ENCODE measurements around the gene ADAMTSL2. TPM values are rescaled to one million over a fixed set of nuclear protein-coding genes. Genes with fewer than 3 reads are reported as not detected.

ADAMTSL2 gene
- polyA plus RNA-seq, 1 of the 3 experiments (the other 2 are of a cell fraction) = 0.21 TPM

- peaks cover 9 to 85% of the 10 kb centered on the region in 2 experiments; a peak in 3 of 4 replicates for H3K4me1 ChIP-seq (ENCODE audit: control insufficient read depth in 1 of 2, insufficient read depth in 2 of 2, low read depth in 1 of 2, low read length in 1 of 2)
- no peaks in the 10 kb centered on the region for H3F3A ChIP-seq (replicated peaks; ENCODE audit: insufficient read depth)
- no peak for DNase-seq
- TF ChIP-seq IRF3 (IDR thresholded peaks at IDR 0.05; ENCODE audit: low read depth, low read length) (no peak), RFX5 (IDR thresholded peaks at IDR 0.05; ENCODE audit: low read length) (no peak), CTCF (IDR thresholded peaks at IDR 0.05) (no peak), RXRA (IDR thresholded peaks at IDR 0.05; ENCODE audit: borderline replicate concordance, low read depth) (no peak), YY1 (IDR thresholded peaks at IDR 0.05; ENCODE audit: low read depth) (no peak), ZBTB33 (IDR thresholded peaks at IDR 0.05; ENCODE audit: borderline replicate concordance, low read depth) (no peak), ELF1 (IDR thresholded peaks at IDR 0.05) (no peak), REST (IDR thresholded peaks at IDR 0.05; ENCODE audit: low read depth, low read length) (no peak), EP300 (IDR thresholded peaks at IDR 0.05; ENCODE audit: borderline replicate concordance in 1 of 2, low read depth in 1 of 2, low read length in 1 of 2) (no peak)
- no peaks in the 10 kb centered on the region for H3K79me2 ChIP-seq (ENCODE audit: insufficient read depth)
- H3K9ac ChIP-seq = no peak overlapping the region
- H3K9me2 ChIP-seq = no peaks in the 10 kb centered on the region
- WGBS (ENCODE audit: low lambda C conversion rate) = 80% methylated on average over 7 of the region's 11 CpGs
- no peaks in the 10 kb centered on the region for H4K20me1 ChIP-seq (ENCODE audit: insufficient read depth)
- no peak overlapping the region for H3K4me3 ChIP-seq (ENCODE audit: low read depth in 2 of 2, low read length in 1 of 2)
- H2AFZ ChIP-seq (ENCODE audit: low read depth) = no peak overlapping the region
- no peaks in the 10 kb centered on the region for H3K36me3 ChIP-seq (replicated peaks in 1 of 2; ENCODE audit: control insufficient read depth in 1 of 2, insufficient read depth in 2 of 2, low read length in 1 of 2)
- H3K27me3 ChIP-seq (ENCODE audit: insufficient read depth) = no peaks in the 10 kb centered on the region
- ChIA-PET CTCF (interaction anchor here (1.3 kb wide), 1 partner anchor 209 kb away, joined by 3 read pairs; the partner anchor contains the start of gene SARDH), POLR2A (interaction anchor here (0.9 to 10.7 kb wide), 7 partner anchors 15 to 209 kb away, joined by 3 to 150 read pairs (median 4); partner anchors contain the start of gene DBH)
- no peak overlapping the region for H3K4me2 ChIP-seq
- peak overlapping the region in 1 of 2 experiments; percentile 100; a peak in 2 of 4 replicates for H3K27ac ChIP-seq (ENCODE audit: low read depth in 2 of 2, low read length in 1 of 2)
- no peaks in the 10 kb centered on the region for H3K9me3 ChIP-seq
These were observed 5.6 kb upstream of the ADAMTSL2 start for GRCh38 chr9:133528876-133529241.

Data from SK-N-SH (cell line).